ENCODE results near the gene CLCA4. TPM values are rescaled to one million over a fixed set of nuclear protein-coding genes. Genes with fewer than 3 reads are reported as not detected.

CLCA4 gene
- total and polyA plus RNA-seq, 10 of the 15 experiments (the other 5 are each of a cell fraction or from before 2014, with no cell fraction given) = 0.01 to 0.08 TPM; not detected in 8

DNA sequence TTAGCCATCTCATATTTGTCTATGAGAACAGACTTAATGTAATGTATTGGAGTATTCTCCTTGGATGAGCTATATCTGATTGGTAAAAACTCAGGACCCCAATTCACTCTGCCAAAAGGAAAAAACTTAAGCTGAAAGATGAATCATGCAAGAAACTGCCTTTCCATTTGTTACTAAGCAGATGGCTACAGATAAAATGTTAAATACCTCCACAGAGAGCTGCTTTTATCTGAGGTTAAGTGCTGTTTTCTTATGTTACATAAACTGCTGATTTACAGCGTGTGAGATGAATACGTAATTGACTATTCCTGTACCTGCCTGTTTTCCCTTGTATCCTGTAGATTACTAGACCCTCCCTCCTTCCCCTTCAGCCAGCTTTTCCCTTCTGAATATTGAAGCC lies 49.3 kb downstream of the CLCA4 start (continued):
- TF ChIP-seq, protein P1, sequence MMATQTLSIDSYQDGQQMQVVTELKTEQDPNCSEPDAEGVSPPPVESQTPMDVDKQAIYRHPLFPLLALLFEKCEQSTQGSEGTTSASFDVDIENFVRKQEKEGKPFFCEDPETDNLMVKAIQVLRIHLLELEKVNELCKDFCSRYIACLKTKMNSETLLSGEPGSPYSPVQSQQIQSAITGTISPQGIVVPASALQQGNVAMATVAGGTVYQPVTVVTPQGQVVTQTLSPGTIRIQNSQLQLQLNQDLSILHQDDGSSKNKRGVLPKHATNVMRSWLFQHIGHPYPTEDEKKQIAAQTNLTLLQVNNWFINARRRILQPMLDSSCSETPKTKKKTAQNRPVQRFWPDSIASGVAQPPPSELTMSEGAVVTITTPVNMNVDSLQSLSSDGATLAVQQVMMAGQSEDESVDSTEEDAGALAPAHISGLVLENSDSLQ (IDR thresholded peaks at IDR 0.05) = no peak
- TF ChIP-seq ZBED1 (IDR thresholded peaks at IDR 0.05; ENCODE audit: borderline replicate concordance) (no peak), SPI1 (IDR thresholded peaks at IDR 0.05; ENCODE audit: borderline replicate concordance, insufficient read depth, low read depth, low read length) (no peak), RFX5 (IDR thresholded peaks at IDR 0.05; ENCODE audit: low read depth, low read length) (no peak), SIX5 (IDR thresholded peaks at IDR 0.05; ENCODE audit: low read depth, low read length, severe bottlenecking) (no peak)
- TF ChIP-seq, protein P2, sequence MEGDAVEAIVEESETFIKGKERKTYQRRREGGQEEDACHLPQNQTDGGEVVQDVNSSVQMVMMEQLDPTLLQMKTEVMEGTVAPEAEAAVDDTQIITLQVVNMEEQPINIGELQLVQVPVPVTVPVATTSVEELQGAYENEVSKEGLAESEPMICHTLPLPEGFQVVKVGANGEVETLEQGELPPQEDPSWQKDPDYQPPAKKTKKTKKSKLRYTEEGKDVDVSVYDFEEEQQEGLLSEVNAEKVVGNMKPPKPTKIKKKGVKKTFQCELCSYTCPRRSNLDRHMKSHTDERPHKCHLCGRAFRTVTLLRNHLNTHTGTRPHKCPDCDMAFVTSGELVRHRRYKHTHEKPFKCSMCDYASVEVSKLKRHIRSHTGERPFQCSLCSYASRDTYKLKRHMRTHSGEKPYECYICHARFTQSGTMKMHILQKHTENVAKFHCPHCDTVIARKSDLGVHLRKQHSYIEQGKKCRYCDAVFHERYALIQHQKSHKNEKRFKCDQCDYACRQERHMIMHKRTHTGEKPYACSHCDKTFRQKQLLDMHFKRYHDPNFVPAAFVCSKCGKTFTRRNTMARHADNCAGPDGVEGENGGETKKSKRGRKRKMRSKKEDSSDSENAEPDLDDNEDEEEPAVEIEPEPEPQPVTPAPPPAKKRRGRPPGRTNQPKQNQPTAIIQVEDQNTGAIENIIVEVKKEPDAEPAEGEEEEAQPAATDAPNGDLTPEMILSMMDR (IDR thresholded peaks at IDR 0.05 in 2 of 3, conservative IDR thresholded peaks at IDR 0.05 in 1 of 3; ENCODE audit: control insufficient read depth in 2 of 3, extremely low read depth in 1 of 3, insufficient read depth in 1 of 3, low read depth in 3 of 3, low read length in 3 of 3) = no peak

DNA sequence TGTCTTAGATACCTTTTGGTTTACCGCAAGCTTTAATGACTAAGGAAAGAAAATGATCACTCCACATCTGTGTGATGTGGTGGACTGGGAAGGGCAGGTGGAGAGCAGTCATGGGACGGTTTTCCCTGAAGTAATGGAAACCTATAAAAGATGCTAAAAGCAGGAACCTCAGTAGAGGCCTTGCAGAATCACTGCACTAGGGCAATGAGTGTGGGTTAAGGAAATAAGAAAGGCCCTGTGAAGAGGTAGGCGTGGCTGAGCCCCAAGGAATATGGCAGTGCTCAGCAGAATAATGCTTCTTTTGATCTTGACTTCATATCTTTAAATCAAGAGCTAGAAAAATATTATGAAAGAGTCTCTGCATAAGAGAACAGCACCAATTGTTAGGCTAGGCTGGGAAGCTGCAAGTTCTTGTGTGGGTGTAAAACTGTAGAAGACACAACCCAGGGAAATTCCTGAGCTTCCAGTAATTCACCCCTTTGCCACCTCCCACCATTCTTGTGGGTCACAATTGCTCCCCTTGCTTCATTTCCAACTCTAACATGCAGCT lies 49.9 kb downstream of the CLCA4 start:
- intact Hi-C loops (cut with micrococcal nuclease; ENCODE audit: unreplicated experiment) = no loop called here
- POLR2A ChIA-PET = no interaction called here
- SMC1A ChIA-PET (ENCODE audit: uncharacterized antibody, unreplicated experiment) = no interaction called here
- no peak for DNase-seq (ENCODE audit: low read depth, low spot score)
- no peak for ATAC-seq
- no peak overlapping the region for H2AFZ ChIP-seq (ENCODE audit: control insufficient read depth, low read depth, low read length)
- WGBS (ENCODE audit: insufficient coverage, insufficient replicate concordance, low lambda C conversion rate, missing lambda C conversion rate) = 33% methylated on average over 3 of the region's 3 CpGs
- no peak for FAIRE-seq
- no peak overlapping the region for H3K4me3 ChIP-seq
- no peak overlapping the region for H3K9ac ChIP-seq (ENCODE audit: control insufficient read depth, insufficient read depth, low read length)
- CTCF ChIA-PET = no interaction called here
- H3K9me3 ChIP-seq (replicated peaks; ENCODE audit: control insufficient read depth, insufficient read depth, low read length) = no peaks in the 10 kb centered on the region
- no peaks in the 10 kb centered on the region for H3K27me3 ChIP-seq (replicated peaks in 1 of 2; ENCODE audit: control insufficient read depth in 2 of 2, insufficient read depth in 2 of 2, low read length in 1 of 2)
- in situ Hi-C loops (cut with MboI) = no loop called here
- H3K36me3 ChIP-seq (ENCODE audit: control insufficient read depth in 2 of 2, insufficient read depth in 2 of 2, low read length in 1 of 2) = no peaks in the 10 kb centered on the region
- H3K4me2 ChIP-seq (ENCODE audit: control insufficient read depth, insufficient read depth) = no peak overlapping the region
- BruUV-seq (replicated peaks) = no TSS peak
- H3K79me2 ChIP-seq (ENCODE audit: control insufficient read depth, insufficient read depth, low read length) = no peaks in the 10 kb centered on the region
- no peaks in the 10 kb centered on the region for H3K4me1 ChIP-seq (ENCODE audit: control insufficient read depth, insufficient read depth, low read length)
- RAD21 ChIA-PET (ENCODE audit: unreplicated experiment) = no interaction called here
- no peak overlapping the region for H3K27ac ChIP-seq (ENCODE audit: control insufficient read depth, insufficient read depth)
- no peaks in the 10 kb centered on the region for H4K20me1 ChIP-seq (ENCODE audit: control insufficient read depth, insufficient read depth)
- TF ChIP-seq, protein P3, sequence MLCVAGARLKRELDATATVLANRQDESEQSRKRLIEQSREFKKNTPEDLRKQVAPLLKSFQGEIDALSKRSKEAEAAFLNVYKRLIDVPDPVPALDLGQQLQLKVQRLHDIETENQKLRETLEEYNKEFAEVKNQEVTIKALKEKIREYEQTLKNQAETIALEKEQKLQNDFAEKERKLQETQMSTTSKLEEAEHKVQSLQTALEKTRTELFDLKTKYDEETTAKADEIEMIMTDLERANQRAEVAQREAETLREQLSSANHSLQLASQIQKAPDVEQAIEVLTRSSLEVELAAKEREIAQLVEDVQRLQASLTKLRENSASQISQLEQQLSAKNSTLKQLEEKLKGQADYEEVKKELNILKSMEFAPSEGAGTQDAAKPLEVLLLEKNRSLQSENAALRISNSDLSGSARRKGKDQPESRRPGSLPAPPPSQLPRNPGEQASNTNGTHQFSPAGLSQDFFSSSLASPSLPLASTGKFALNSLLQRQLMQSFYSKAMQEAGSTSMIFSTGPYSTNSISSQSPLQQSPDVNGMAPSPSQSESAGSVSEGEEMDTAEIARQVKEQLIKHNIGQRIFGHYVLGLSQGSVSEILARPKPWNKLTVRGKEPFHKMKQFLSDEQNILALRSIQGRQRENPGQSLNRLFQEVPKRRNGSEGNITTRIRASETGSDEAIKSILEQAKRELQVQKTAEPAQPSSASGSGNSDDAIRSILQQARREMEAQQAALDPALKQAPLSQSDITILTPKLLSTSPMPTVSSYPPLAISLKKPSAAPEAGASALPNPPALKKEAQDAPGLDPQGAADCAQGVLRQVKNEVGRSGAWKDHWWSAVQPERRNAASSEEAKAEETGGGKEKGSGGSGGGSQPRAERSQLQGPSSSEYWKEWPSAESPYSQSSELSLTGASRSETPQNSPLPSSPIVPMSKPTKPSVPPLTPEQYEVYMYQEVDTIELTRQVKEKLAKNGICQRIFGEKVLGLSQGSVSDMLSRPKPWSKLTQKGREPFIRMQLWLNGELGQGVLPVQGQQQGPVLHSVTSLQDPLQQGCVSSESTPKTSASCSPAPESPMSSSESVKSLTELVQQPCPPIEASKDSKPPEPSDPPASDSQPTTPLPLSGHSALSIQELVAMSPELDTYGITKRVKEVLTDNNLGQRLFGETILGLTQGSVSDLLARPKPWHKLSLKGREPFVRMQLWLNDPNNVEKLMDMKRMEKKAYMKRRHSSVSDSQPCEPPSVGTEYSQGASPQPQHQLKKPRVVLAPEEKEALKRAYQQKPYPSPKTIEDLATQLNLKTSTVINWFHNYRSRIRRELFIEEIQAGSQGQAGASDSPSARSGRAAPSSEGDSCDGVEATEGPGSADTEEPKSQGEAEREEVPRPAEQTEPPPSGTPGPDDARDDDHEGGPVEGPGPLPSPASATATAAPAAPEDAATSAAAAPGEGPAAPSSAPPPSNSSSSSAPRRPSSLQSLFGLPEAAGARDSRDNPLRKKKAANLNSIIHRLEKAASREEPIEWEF (IDR thresholded peaks at IDR 0.05; ENCODE audit: insufficient replicate concordance, low read depth, low read length) = no peak
- TF ChIP-seq DPF2 (IDR thresholded peaks at IDR 0.05) (no peak), JUNB (IDR thresholded peaks at IDR 0.05) (no peak), NR2F1 (conservative IDR thresholded peaks at IDR 0.05) (no peak), ASH2L (IDR thresholded peaks at IDR 0.05; ENCODE audit: borderline replicate concordance, low read depth) (no peak), IRF4 (IDR thresholded peaks at IDR 0.05; ENCODE audit: low read depth, low read length) (no peak), KLF5 (IDR thresholded peaks at IDR 0.05; ENCODE audit: partially characterized antibody) (no peak), SUZ12 (IDR thresholded peaks at IDR 0.05; ENCODE audit: unreplicated experiment) (no peak), BHLHE40 (IDR thresholded peaks at IDR 0.05; ENCODE audit: borderline replicate concordance in 1 of 2, low read depth in 2 of 2, low read length in 1 of 2) (no peak), CHD2 (IDR thresholded peaks at IDR 0.05; ENCODE audit: borderline replicate concordance, low read depth, low read length) (no peak)

Measured in GM12878 (cell line).